GM12878 (cell line): ENCODE data around the gene CDH4. TPM values are rescaled to one million over a fixed set of nuclear protein-coding genes. Genes with fewer than 3 reads are reported as not detected.

Source experiments
- ATAC-seq: fragments of 200-7000 bp; cut with Tn5 transposase; 3 replicates; pipeline ENCODE4 v1.9.1; 2020; ENCODE audit warnings: mild to moderate bottlenecking, moderate library complexity
- BruUV-seq: library from RNA; stranded (reverse); fragments of 400-500 nt; replicated peaks from 2 replicates; lab custom pipeline; 2021; lab: Mats Ljungman, UMichigan
- CTCF ChIA-PET: fragments of 300-600 bp; sonication (Branson Sonifier 250); formaldehyde crosslinking; extraction: SDS; loops from one replicate; lab custom pipeline; 2021; ENCODE audit warnings: inconsistent platforms; lab: Yijun Ruan, JAX
- POLR2A ChIA-PET: fragments of 350-600 bp; formaldehyde crosslinking; extraction: SDS; loops from one replicate; lab custom pipeline; 2021; ENCODE audit warnings: inconsistent platforms; lab: Charles Lee
- RAD21 ChIA-PET: fragments of 300-600 bp; sonication (Branson Sonifier 250); formaldehyde crosslinking; loops from one replicate; lab custom pipeline; 2023; ENCODE audit warnings: antibody characterized with exemption; ENCODE audit not compliant: unreplicated experiment; lab: Charles Lee
- SMC1A ChIA-PET: fragments of 300-600 bp; sonication (Branson Sonifier 250); formaldehyde crosslinking; loops from one replicate; lab custom pipeline; 2023; ENCODE audit not compliant: unreplicated experiment, uncharacterized antibody; lab: Charles Lee
- DNase-seq: peaks from one replicate; pipeline ENCODE4 v3.0.0-alpha.2; 2011; ENCODE audit warnings: low read depth, low spot score
- FAIRE-seq: peaks from 3 replicates; lab custom pipeline; 2011; peaks lifted over from hg19 to GRCh38; lab: Jason Lieb, UNC
- H2AFZ ChIP-seq: 2 replicates; pipeline ENCODE4 v1.6.0; 2011; ENCODE audit warnings: low read depth, low read length, control low read depth; ENCODE audit not compliant: control insufficient read depth
- H3K27ac ChIP-seq: 2 replicates; pipeline ENCODE4 v1.5.1; 2011; ENCODE audit warnings: control low read depth; ENCODE audit not compliant: control insufficient read depth, insufficient read depth
- H3K27me3 ChIP-seq, 2 experiments: replicated peaks in 1 of 2; 2 replicates each; pipeline versions ENCODE4 v1.6.0 to v1.6.1; 2011; ENCODE audit warnings: low read length in 1 of 2; ENCODE audit not compliant: control insufficient read depth in 2 of 2, insufficient read depth in 2 of 2
- H3K36me3 ChIP-seq, 2 experiments: 2 replicates each; pipeline ENCODE4 v1.5.1; 2011; ENCODE audit warnings: low read length in 1 of 2; ENCODE audit not compliant: control insufficient read depth in 2 of 2, insufficient read depth in 2 of 2
- H3K4me1 ChIP-seq: 2 replicates; pipeline ENCODE4 v1.6.1; 2011; ENCODE audit warnings: mild to moderate bottlenecking, low read length, moderate library complexity, mixed read lengths; ENCODE audit not compliant: control insufficient read depth, insufficient read depth
- H3K4me2 ChIP-seq: 2 replicates; pipeline ENCODE4 v1.6.0; 2011; ENCODE audit warnings: control low read depth; ENCODE audit not compliant: control insufficient read depth, insufficient read depth
- H3K4me3 ChIP-seq: fragments of 200-600 bp; sonication (generic); 2 replicates; pipeline ENCODE4 v1.5.1; 2016
- H3K79me2 ChIP-seq: 2 replicates; pipeline ENCODE4 v1.6.0; 2011; ENCODE audit warnings: low read length; ENCODE audit not compliant: control insufficient read depth, insufficient read depth
- H3K9ac ChIP-seq: 2 replicates; pipeline ENCODE4 v1.8.0; 2011; ENCODE audit warnings: low read length, control low read depth, mixed read lengths; ENCODE audit not compliant: control insufficient read depth, insufficient read depth
- H3K9me3 ChIP-seq: replicated peaks from 3 replicates; pipeline ENCODE4 v1.5.1; 2011; ENCODE audit warnings: mild to moderate bottlenecking, low read length; ENCODE audit not compliant: control insufficient read depth, insufficient read depth
- H4K20me1 ChIP-seq: 2 replicates; pipeline ENCODE4 v1.6.0; 2011; ENCODE audit not compliant: control insufficient read depth, insufficient read depth
- BCLAF1 ChIP-seq: fragments of 450-650 bp; IDR thresholded peaks from 2 replicates; pipeline ENCODE4 v1.6.1; 2017; ENCODE audit warnings: antibody characterized with exemption, mild to moderate bottlenecking, moderate library complexity
- E2F8 ChIP-seq: fragments of 450-650 bp; IDR thresholded peaks from 2 replicates; pipeline ENCODE4 v1.6.1; 2018; ENCODE audit warnings: mild to moderate bottlenecking, low read depth, moderate library complexity; ENCODE audit not compliant: partially characterized antibody
- JUNB ChIP-seq: IDR thresholded peaks from 2 replicates; pipeline ENCODE4 v1.6.1; 2016; ENCODE audit warnings: antibody characterized with exemption, mild to moderate bottlenecking
- MAX ChIP-seq: IDR thresholded peaks from 2 replicates; pipeline ENCODE4 v1.6.1; 2012; ENCODE audit warnings: low read depth, low read length, improper control_type of control experiment
- POU2F2 ChIP-seq: IDR thresholded peaks from 3 replicates; pipeline ENCODE4 v1.6.1; 2011; ENCODE audit warnings: low read depth, mild to moderate bottlenecking, low read length, borderline replicate concordance
- SP1 ChIP-seq: IDR thresholded peaks from one replicate; pipeline ENCODE4 v1.6.1; 2011; ENCODE audit warnings: low read depth, low read length
- SUZ12 ChIP-seq: fragments of 200-600 bp; sonication (generic); IDR thresholded peaks from one replicate; pipeline ENCODE4 v1.6.1; 2018; ENCODE audit warnings: antibody characterized with exemption, mild to moderate bottlenecking; ENCODE audit not compliant: unreplicated experiment
- ZBTB40 ChIP-seq: fragments of 450-650 bp; IDR thresholded peaks from 2 replicates; pipeline ENCODE4 v1.6.1; 2016; ENCODE audit warnings: mild to moderate bottlenecking, moderate library complexity, borderline replicate concordance
- ZNF384 ChIP-seq: IDR thresholded peaks from 2 replicates; pipeline ENCODE4 v1.6.1; 2012; ENCODE audit warnings: low read depth, mild to moderate bottlenecking, low read length, improper control_type of control experiment, borderline replicate concordance
- WGBS: methylation state at CpG from one replicate; pipeline ENCODE4 v1.1.6; 2016; ENCODE audit warnings: low lambda C conversion rate; ENCODE audit not compliant: insufficient replicate concordance, insufficient coverage; ENCODE audit errors: missing lambda C conversion rate; 5-methylcytosine and 5-hydroxymethylcytosine counted together
- in situ Hi-C: fragments of 300-500 bp; cut with MboI; formaldehyde crosslinking; loops from 9 replicates; pipeline ENCODE4 v1.14.3; 2018; ENCODE audit warnings: mixed read lengths
- intact Hi-C: fragments of 100-400 bp; cut with micrococcal nuclease; formaldehyde crosslinking; loops from one replicate; pipeline ENCODE4 v1.14.2; 2022; ENCODE audit not compliant: unreplicated experiment
- polyA plus RNA-seq, 11 experiments: library from polyadenylated mRNA; depleted of rRNA in 4 of 11; unstranded in 6 of 11; stranded (reverse) in 5 of 11; fragments of >200 nt; fragmentation: Nextera tagmentation in 4 of 11; fragmentation: Illumina TruSeq in 1 of 11; extraction: Ambion mirVana in 4 of 11; extraction: Trizol in 1 of 11; gene quantifications; 1 replicate in 1 of 11; 2 replicates in 10 of 11; pipeline versions ENCODE4 v1.2.1 to v1.2.3, GENCODE V29; 2011 to 2016; ENCODE audit warnings: inconsistent platforms in 2 of 11, missing spikeins in 2 of 11, low read depth in 1 of 11
- total RNA-seq, 4 experiments: library from RNA; depleted of rRNA in 3 of 4; stranded (reverse); fragments of >200 nt in 3 of 4; fragmentation: Illumina TruSeq in 1 of 4; extraction: Trizol in 1 of 4; gene quantifications; 2 replicates each; pipeline versions ENCODE4 v1.2.1 to v1.2.3, GENCODE V29; 2013 to 2021

The CDH4 gene
- total and polyA plus RNA-seq, 10 of the 15 experiments (the other 5 are each of a cell fraction or from before 2014, with no cell fraction given) = not detected

- no peak overlapping the region for H2AFZ ChIP-seq
- ChIA-PET POLR2A (no interaction called here), SMC1A (no interaction called here)
- no peak overlapping the region for H3K4me2 ChIP-seq
- TF ChIP-seq ZNF384 = no peak
- no peak for TF ChIP-seq ZBTB40
- no peak for TF ChIP-seq SP1
- no peak for TF ChIP-seq POU2F2
- TF ChIP-seq MAX = no peak
- TF ChIP-seq BCLAF1 = no peak
- TF ChIP-seq SUZ12 = no peak
- no peak for TF ChIP-seq E2F8
- TF ChIP-seq JUNB = no peak
- TF ChIP-seq, all 136 proteins: peak for 0
- intact Hi-C loops = no loop called here
- WGBS = 53% methylated on average over 9 of the region's 9 CpGs
- ChIA-PET CTCF (no interaction called here), RAD21 (no interaction called here)
- DNase-seq (no peak), ATAC-seq (no peak), FAIRE-seq (no peak)
- Histone ChIP-seq H3K27ac (no peak overlapping the region), H4K20me1 (no peaks in the 10 kb centered on the region), H3K9ac (no peak overlapping the region), H3K36me3 (no peaks in the 10 kb centered on the region), H3K9me3 (no peaks in the 10 kb centered on the region; the same call in 2 of the 3 replicates), H3K4me1 (no peaks in the 10 kb centered on the region), H3K79me2 (no peaks in the 10 kb centered on the region), H3K4me3 (no peak overlapping the region), H3K27me3 (no peaks in the 10 kb centered on the region)
- BruUV-seq = no TSS peak
- in situ Hi-C loops = no loop called here
Observed at GRCh38 chr20:61609461-61609860, 357.4 kb downstream of the CDH4 start.
